HCT116 (cell line): Measurements from ENCODE around the gene DGKB.

Source experiments
- CEBPB ChIP-seq: IDR thresholded peaks from 2 replicates; pipeline ENCODE4 v1.6.1; 2012; ENCODE audit warnings: low read depth
- CTCF ChIP-seq, 3 experiments: fragments of 200-600 bp in 1 of 3; sonication (generic) in 1 of 3; IDR thresholded peaks in 2 of 3; conservative IDR thresholded peaks in 1 of 3; 2 replicates each; pipeline ENCODE4 v1.5.1; 2012 to 2017; ENCODE audit warnings: low read depth in 2 of 3, low read length in 2 of 3, antibody characterized with exemption in 1 of 3, borderline replicate concordance in 1 of 3, control low read depth in 1 of 3, mild to moderate bottlenecking in 1 of 3, mixed read lengths in 1 of 3, mixed run types in 1 of 3, moderate library complexity in 1 of 3; ENCODE audit not compliant: insufficient read depth in 1 of 3
- EZH2 ChIP-seq: fragments of 200-600 bp; sonication (generic); IDR thresholded peaks from 2 replicates; pipeline ENCODE4 v1.6.1; 2017; ENCODE audit warnings: antibody characterized with exemption, mixed run types
- JUND ChIP-seq: IDR thresholded peaks from 2 replicates; pipeline ENCODE4 v1.6.1; 2012
- MAX ChIP-seq: IDR thresholded peaks from 2 replicates; pipeline ENCODE4 v1.6.1; 2012
- POLR2A ChIP-seq: IDR thresholded peaks from 2 replicates; pipeline ENCODE4 v1.7.0; 2011; ENCODE audit warnings: borderline replicate concordance; ENCODE audit not compliant: insufficient read depth, insufficient read length; ENCODE audit errors: extremely low read depth
- POLR2AphosphoS5 ChIP-seq: IDR thresholded peaks from 2 replicates; pipeline ENCODE4 v1.6.1; 2011; ENCODE audit warnings: mild to moderate bottlenecking, low read depth, low read length, moderate library complexity
- REST ChIP-seq: IDR thresholded peaks from 2 replicates; pipeline ENCODE4 v1.6.1; 2012; ENCODE audit warnings: low read depth
- YY1 ChIP-seq: IDR thresholded peaks from 2 replicates; pipeline ENCODE4 v1.6.1; 2011; ENCODE audit warnings: low read length, low read depth, moderate library complexity, mild to moderate bottlenecking; ENCODE audit not compliant: insufficient replicate concordance; ENCODE audit errors: extremely low read depth

GRCh38 chr7:14637968-14638367 lies 264.6 kb downstream of the DGKB start:
- TF ChIP-seq REST (no peak), EZH2 (no peak), MAX (no peak), CTCF (IDR thresholded peaks at IDR 0.05 in 2 of 3, conservative IDR thresholded peaks at IDR 0.05 in 1 of 3; ENCODE audit: borderline replicate concordance in 1 of 3, insufficient read depth in 1 of 3, low read depth in 2 of 3, low read length in 2 of 3) (no peak; a peak in 1 of 6 replicates), POLR2A (no peak), JUND (no peak), YY1 (no peak), POLR2AphosphoS5 (no peak), CEBPB (no peak)
